Upper lobe of left lung (tissue), 6 donors: ENCODE results near the gene PRDX1. TPM values are rescaled to one million over a fixed set of nuclear protein-coding genes. Genes with fewer than 3 reads are reported as not detected.
A peak's percentile ranks its signal among the peaks of the same experiment; 100 is the strongest.
"Not testable (repeated sequence)": the region's sequence is repeated elsewhere in the genome, so short reads cannot be mapped to it uniquely, and the experiment has no call there.

ENCODE experiments used
- ATAC-seq, 2 donors: fragments of 200-7000 bp; cut with Tn5 transposase; one replicate each; pipeline ENCODE4 v1.9.1; 2022; ENCODE audit warnings: mild to moderate bottlenecking in 2 of 2, moderate library complexity in 2 of 2; ENCODE audit not compliant: low FRiP score in 2 of 2
- DNase-seq, 2 donors: peaks; one replicate each; pipeline ENCODE4 v3.0.0-alpha.2; 2019 to 2020
- H3K27ac ChIP-seq, 4 donors: fragments of 200-600 bp; sonication (generic); one replicate each; pipeline ENCODE4 v1.5.1; 2016 to 2019
- H3K27me3 ChIP-seq, 4 donors: fragments of 200-600 bp; sonication (generic); one replicate each; pipeline ENCODE4 v1.5.1; 2017 to 2019
- H3K36me3 ChIP-seq, 4 donors: fragments of 200-600 bp; sonication (generic); one replicate each; pipeline ENCODE4 v1.5.1; 2016 to 2019
- H3K4me1 ChIP-seq, 4 donors: fragments of 200-600 bp; sonication (generic); one replicate each; pipeline ENCODE4 v1.5.1; 2018 to 2019
- H3K4me3 ChIP-seq, 4 donors: fragments of 200-600 bp; sonication (generic); one replicate each; pipeline ENCODE4 v1.5.1; 2017 to 2019; ENCODE audit warnings: mild to moderate bottlenecking in 2 of 4, moderate library complexity in 1 of 4
- H3K9me3 ChIP-seq, 4 donors: fragments of 200-600 bp; sonication (generic); one replicate each; pipeline ENCODE4 v1.5.1; 2018 to 2019
- CTCF ChIP-seq, 6 experiments: fragments of 450-650 bp in 4 of 6; fragments of 200-600 bp in 2 of 6; sonication (generic) in 2 of 6; IDR thresholded peaks; one replicate each; pipeline ENCODE4 v1.5.1; 2016 to 2019; ENCODE audit warnings: antibody characterized with exemption in 6 of 6
- EP300 ChIP-seq, 4 donors: sonication (generic); formaldehyde crosslinking; IDR thresholded peaks; one replicate each; pipeline ENCODE4 v1.5.1; 2017; ENCODE audit warnings: antibody characterized with exemption in 4 of 4, control low read depth in 2 of 4
- POLR2A ChIP-seq, 4 donors: fragments of 450-650 bp; IDR thresholded peaks; one replicate each; pipeline ENCODE4 v1.5.1; 2016 to 2017; ENCODE audit warnings: antibody characterized with exemption in 4 of 4, mild to moderate bottlenecking in 2 of 4
- POLR2AphosphoS5 ChIP-seq, 2 donors: sonication (generic); formaldehyde crosslinking; IDR thresholded peaks; one replicate each; pipeline ENCODE4 v1.5.1; 2017; ENCODE audit warnings: antibody characterized with exemption in 2 of 2
- WGBS, 2 donors: methylation state at CpG; one replicate each; pipeline ENCODE4 v1.1.5; 2017 to 2018; 5-methylcytosine and 5-hydroxymethylcytosine counted together
- total RNA-seq, 6 donors: library from RNA; depleted of rRNA in 4 of 6; stranded (reverse); fragments of >200 nt in 4 of 6; gene quantifications; one replicate each; pipeline versions ENCODE4 v1.1.0 to v1.2.1, GENCODE V29; 2016 to 2021
- donor health status: DM: no; HTN: no; CAD: no; lungs with moderate emphysema.
- donor health status: DM: no; HTN: yes; CAD: no; lungs with severe emphysema.

Gene PRDX1
- total RNA-seq, 6 donors from 2014 or later: 108 to 468 (median 390) TPM

- TF ChIP-seq CTCF (IDR thresholded peaks at IDR 0.05): no peak
- no peak for TF ChIP-seq POLR2A (IDR thresholded peaks at IDR 0.05)
- TF ChIP-seq POLR2AphosphoS5 (IDR thresholded peaks at IDR 0.05): no peak
- no peak for TF ChIP-seq EP300 (IDR thresholded peaks at IDR 0.05)
- Histone ChIP-seq H3K4me1 (peaks cover 25 to 36% (median 32%) of the 10 kb centered on the region in 4 donors), H3K9me3 (no peaks in the 10 kb centered on the region), H3K27me3 (no peaks in the 10 kb centered on the region), H3K27ac (peak overlapping the region in 2 of 4 donors; percentile 24 to 42), H3K4me3 (no peak overlapping the region), H3K36me3 (peaks cover 35 to 71% (median 53%) of the 10 kb centered on the region in 4 donors)
- DNase-seq (no peak), ATAC-seq (no peak)
- 61 to 68% methylated on average over 4 of the region's 4 CpGs for WGBS, 2 donors
These were observed 5.2 kb downstream of the PRDX1 start for GRCh38 chr1:45516465-45516864.

GRCh38 chr1:45516036-45516435 is 5.6 kb downstream of the PRDX1 start:
- no peak overlapping the region for H3K4me3 ChIP-seq
- peak overlapping the region in 2 of 4 donors; percentile 24 to 35 for H3K27ac ChIP-seq
- ATAC-seq (no peak), DNase-seq (no peak)
- TF ChIP-seq POLR2A (IDR thresholded peaks at IDR 0.05): no peak
- no peak for TF ChIP-seq CTCF (IDR thresholded peaks at IDR 0.05)
- peaks cover 37 to 75% (median 58%) of the 10 kb centered on the region in 4 donors for H3K36me3 ChIP-seq
- H3K9me3 ChIP-seq: no peaks in the 10 kb centered on the region
- H3K4me1 ChIP-seq: peaks cover 25 to 36% (median 32%) of the 10 kb centered on the region in 4 donors
- WGBS, 2 donors: 58 to 64% methylated on average over 3 of the region's 3 CpGs
- no peaks in the 10 kb centered on the region for H3K27me3 ChIP-seq

- H3K27me3 ChIP-seq, H3K9me3 ChIP-seq, ATAC-seq, H3K4me3 ChIP-seq: not testable (repeated sequence)
- H3K27ac ChIP-seq: peak overlapping the region in 3 of 4 donors; percentile 4 to 49 (median 43)
- H3K4me1 ChIP-seq: peaks cover 18 to 33% (median 24%) of the 10 kb centered on the region in 4 donors
- peaks cover 50 to 97% (median 76%) of the 10 kb centered on the region in 4 donors for H3K36me3 ChIP-seq
- peak in 1 of 2 donors; percentile 43 for DNase-seq
- whole genome bisulfite sequencing, 2 donors: 60 to 69% methylated on average over 9 of the region's 9 CpGs
These were observed 8.0 kb downstream of the PRDX1 start for GRCh38 chr1:45513532-45514260.

- 96 to 100% methylated on average over 1 of the region's 1 CpG for WGBS, 2 donors
- H3K9me3 ChIP-seq: no peaks in the 10 kb centered on the region
- no peaks in the 10 kb centered on the region for H3K27me3 ChIP-seq
- H3K27ac ChIP-seq: peak overlapping the region in 1 of 4 donors; percentile 9
- H3K4me1 ChIP-seq: peaks cover 17 to 34% (median 28%) of the 10 kb centered on the region in 4 donors
- ATAC-seq (peak; percentile 74 to 77), DNase-seq (peak in 1 of 2 donors; percentile 73)
- peaks cover 46 to 93% (median 76%) of the 10 kb centered on the region in 4 donors for H3K36me3 ChIP-seq
- TF ChIP-seq EP300 (IDR thresholded peaks at IDR 0.05): no peak
- peak; percentile 48 to 68 (median 56) for TF ChIP-seq CTCF (IDR thresholded peaks at IDR 0.05)
- H3K4me3 ChIP-seq: no peak overlapping the region
These were observed 9.0 kb downstream of the PRDX1 start for GRCh38 chr1:45512641-45513054.

GRCh38 chr1:45510972-45511527 is 10.6 kb downstream of the PRDX1 start:
- Histone ChIP-seq H3K27me3 (no peaks in the 10 kb centered on the region), H3K36me3 (peaks cover 36 to 79% (median 63%) of the 10 kb centered on the region in 4 donors), H3K4me3 (no peak overlapping the region), H3K4me1 (peaks cover 11 to 22% (median 17%) of the 10 kb centered on the region in 4 donors), H3K27ac (no peak overlapping the region), H3K9me3 (no peaks in the 10 kb centered on the region)
- WGBS, 2 donors: 91 to 93% methylated on average over 4 of the region's 4 CpGs
- no peak for DNase-seq
- ATAC-seq: no peak
- TF ChIP-seq CTCF (IDR thresholded peaks at IDR 0.05) (no peak), POLR2AphosphoS5 (IDR thresholded peaks at IDR 0.05) (no peak), POLR2A (IDR thresholded peaks at IDR 0.05) (no peak), EP300 (IDR thresholded peaks at IDR 0.05) (no peak)
